ENCODE data around the gene ZNF689. TPM values are rescaled to one million over a fixed set of nuclear protein-coding genes. Genes with fewer than 3 reads are reported as not detected.
A peak's percentile ranks its signal among the peaks of the same experiment; 100 is the strongest.

Gene ZNF689
- total RNA-seq, 3 donors from 2014 or later = 7.0 to 15.4 (median 12.8) TPM

- H3K9me3 ChIP-seq = no peaks in the 10 kb centered on the region
- peak; percentile 87 to 92 (median 90) for TF ChIP-seq POLR2AphosphoS5 (IDR thresholded peaks at IDR 0.05)
- TF ChIP-seq POLR2A (IDR thresholded peaks at IDR 0.05) = no peak
- TF ChIP-seq CTCF (IDR thresholded peaks at IDR 0.05) = peak in 1 of 3 donors; percentile 39
- peak; percentile 96 to 98 for DNase-seq (ENCODE audit: low spot score in 2 of 2)
- intact Hi-C loops (cut with DNase I; ENCODE audit: low total_unique reads) = no loop called here
- H3K4me1 ChIP-seq = peaks cover 4 to 5% of the 10 kb centered on the region in 2 donors
- no peaks in the 10 kb centered on the region for H3K36me3 ChIP-seq
- no peaks in the 10 kb centered on the region for H3K27me3 ChIP-seq
- H3K27ac ChIP-seq = peak within 1 kb of the TSS; percentile 84 to 93
- H3K4me3 ChIP-seq = peak within 1 kb of the TSS; percentile 61 to 86 (median 78)
Observed at GRCh38 chr16:30585400-30586191, 24.6 kb downstream of the ZNF689 start, which contains the start of gene ZNF785. Gene ZNF785, minus strand, starts transcription at chr16:30585697. Its CDS starts 86 bp downstream, at chr16:30585611.

- no peak for DNase-seq (ENCODE audit: low spot score in 2 of 2)
- peaks cover 4 to 5% of the 10 kb centered on the region in 2 donors for H3K4me1 ChIP-seq
Observed at GRCh38 chr16:30585022-30585399, 25.2 kb downstream of the ZNF689 start.

GRCh38 chr16:30582611-30583340 is 27.4 kb downstream of the ZNF689 start:
- Histone ChIP-seq H3K4me3 (no peak overlapping the region), H3K9me3 (no peaks in the 10 kb centered on the region), H3K27me3 (no peaks in the 10 kb centered on the region), H3K36me3 (no peaks in the 10 kb centered on the region), H3K4me1 (peaks cover 4 to 5% of the 10 kb centered on the region in 2 donors), H3K27ac (no peak overlapping the region)
- no peak for TF ChIP-seq POLR2A (IDR thresholded peaks at IDR 0.05)
- TF ChIP-seq CTCF (IDR thresholded peaks at IDR 0.05) = no peak
- no peak for TF ChIP-seq POLR2AphosphoS5 (IDR thresholded peaks at IDR 0.05)
- no peak for DNase-seq (ENCODE audit: low spot score in 2 of 2)
- intact Hi-C loops (cut with DNase I; ENCODE audit: low total_unique reads) = no loop called here

More at GRCh38 chr16:30585022-30585399, 25.2 kb downstream of the ZNF689 start:
- Histone ChIP-seq H3K9me3 (no peaks in the 10 kb centered on the region), H3K27ac (peak overlapping the region; percentile 84 to 93), H3K27me3 (no peaks in the 10 kb centered on the region), H3K36me3 (no peaks in the 10 kb centered on the region), H3K4me3 (peak overlapping the region; percentile 61 to 86 (median 78))
- intact Hi-C loops (cut with DNase I; ENCODE audit: low total_unique reads) = no loop called here
- TF ChIP-seq POLR2A (IDR thresholded peaks at IDR 0.05) = no peak
- TF ChIP-seq POLR2AphosphoS5 (IDR thresholded peaks at IDR 0.05) = no peak

GRCh38 chr16:30581457-30581856 is 28.7 kb downstream of the ZNF689 start:
- intact Hi-C loops (cut with DNase I; ENCODE audit: low total_unique reads) = no loop called here
- no peak for TF ChIP-seq POLR2AphosphoS5 (IDR thresholded peaks at IDR 0.05)
- no peak for TF ChIP-seq POLR2A (IDR thresholded peaks at IDR 0.05)
- TF ChIP-seq CTCF (IDR thresholded peaks at IDR 0.05) = no peak
- H3K27me3 ChIP-seq = no peaks in the 10 kb centered on the region
- H3K27ac ChIP-seq = no peak overlapping the region
- no peak for DNase-seq (ENCODE audit: low spot score in 2 of 2)
- peaks cover 4 to 5% of the 10 kb centered on the region in 2 donors for H3K4me1 ChIP-seq
- no peaks in the 10 kb centered on the region for H3K36me3 ChIP-seq
- H3K9me3 ChIP-seq = no peaks in the 10 kb centered on the region
- no peak overlapping the region for H3K4me3 ChIP-seq

GRCh38 chr16:30574678-30575077 is 35.5 kb downstream of the ZNF689 start:
- Histone ChIP-seq H3K4me1 (peaks cover 3 to 8% of the 10 kb centered on the region in 2 donors), H3K27ac (no peak overlapping the region), H3K9me3 (no peaks in the 10 kb centered on the region), H3K4me3 (no peak overlapping the region), H3K36me3 (no peaks in the 10 kb centered on the region), H3K27me3 (no peaks in the 10 kb centered on the region)
- intact Hi-C loops (cut with DNase I; ENCODE audit: low total_unique reads) = no loop called here
- no peak for DNase-seq (ENCODE audit: low spot score in 2 of 2)
- no peak for TF ChIP-seq POLR2A (IDR thresholded peaks at IDR 0.05)
- TF ChIP-seq POLR2AphosphoS5 (IDR thresholded peaks at IDR 0.05) = no peak
- no peak for TF ChIP-seq CTCF (IDR thresholded peaks at IDR 0.05)
